ENCODE data around the gene MMEL1.

The MMEL1 gene

DNA sequence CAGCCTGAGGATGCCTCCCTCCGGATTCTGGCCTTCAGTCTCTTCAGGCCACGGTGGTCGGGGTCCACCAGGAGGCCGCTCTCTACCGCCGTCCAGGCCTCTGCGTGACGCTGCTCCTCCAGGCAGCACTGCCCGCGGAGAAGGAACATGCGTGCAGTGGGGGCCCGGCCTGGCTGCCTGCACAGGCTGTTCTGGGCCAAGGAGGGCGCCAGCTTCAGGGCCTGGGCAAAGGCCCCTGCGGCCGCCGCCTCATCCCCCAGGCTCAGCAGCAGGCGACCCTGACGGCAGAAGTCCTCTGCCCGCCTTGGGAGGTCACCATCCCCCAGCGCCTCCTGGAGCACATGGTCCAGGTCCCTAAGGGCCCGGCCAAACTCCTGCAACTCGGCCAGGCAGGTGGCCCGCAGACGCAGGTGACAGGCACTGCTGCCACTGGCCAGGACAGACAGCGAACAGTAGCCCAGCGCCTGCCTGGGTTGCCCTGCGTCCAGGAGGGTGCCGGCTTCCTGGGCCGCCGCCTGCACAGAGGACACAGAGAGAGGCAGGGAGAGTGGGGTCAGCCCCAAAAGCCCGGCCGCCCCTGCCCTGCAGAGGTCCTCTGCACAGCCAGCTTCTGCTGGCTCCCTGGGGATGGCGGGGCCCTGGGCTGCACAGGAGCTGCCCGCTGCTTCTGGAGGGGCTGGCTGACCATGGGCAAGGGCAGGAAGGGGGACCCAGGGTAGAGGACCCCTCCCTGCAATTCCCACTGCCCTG, 8.7 kb upstream of the MMEL1 start:
- no peak overlapping the region; the same call in 1 of the 2 replicates for H3K27ac ChIP-seq (ENCODE audit: extremely low read depth, low read depth, low read length)
- TF ChIP-seq ZIC2 (tag by site-specific recombination; IDR thresholded peaks at IDR 0.05) (0 out of 2 replicates have a peak, but pooled peaks have one; percentile 7), ZNF560 (tag by site-specific recombination; IDR thresholded peaks at IDR 0.05; ENCODE audit: borderline replicate concordance) (no peak), TCF7L2 (IDR thresholded peaks at IDR 0.05; ENCODE audit: borderline replicate concordance, low read depth, low read length) (no peak)
- CTCF ChIA-PET = no interaction called here
- POLR2A ChIA-PET = no interaction called here
- no peak overlapping the region for H3K4me3 ChIP-seq (ENCODE audit: low read depth, low read length)
- H3K9me3 ChIP-seq (ENCODE audit: control insufficient read depth, insufficient read depth, low read depth, low read length) = no peaks in the 10 kb centered on the region
- peaks cover 3% of the 10 kb centered on the region for H3K4me1 ChIP-seq (ENCODE audit: control insufficient read depth, insufficient read depth, low read length)
- no peaks in the 10 kb centered on the region for H3K36me3 ChIP-seq (ENCODE audit: control insufficient read depth in 2 of 2, insufficient read depth in 1 of 2, low read length in 2 of 2)

DNA sequence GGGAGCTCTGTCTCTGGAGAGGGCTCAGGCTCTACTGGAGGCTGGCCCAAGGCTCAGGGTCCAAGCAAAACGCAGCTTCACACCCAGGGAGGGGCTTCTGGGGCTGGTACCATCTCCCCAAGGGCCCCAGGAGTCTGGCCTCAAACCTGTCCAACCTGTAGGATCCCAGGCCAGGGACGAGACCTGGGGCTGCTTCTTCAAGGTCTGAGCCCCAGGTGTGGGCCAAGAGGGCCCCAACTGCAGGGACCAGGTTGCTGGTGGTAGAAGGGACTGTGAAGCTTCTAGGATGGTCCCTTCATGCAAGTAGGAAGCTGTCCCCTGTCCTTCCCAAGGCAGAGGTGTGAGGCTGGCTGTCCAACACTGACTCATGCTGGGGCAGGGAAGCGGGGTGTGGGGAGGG, 7.8 kb upstream of the MMEL1 start:
- peaks cover 3% of the 10 kb centered on the region for H3K4me1 ChIP-seq (ENCODE audit: control insufficient read depth, insufficient read depth, low read length)
- POLR2A ChIA-PET = interaction anchor here (1.8 kb wide), 1 partner anchor 55 kb away, joined by 4 read pairs; no protein-coding TSS in a partner anchor

DNA sequence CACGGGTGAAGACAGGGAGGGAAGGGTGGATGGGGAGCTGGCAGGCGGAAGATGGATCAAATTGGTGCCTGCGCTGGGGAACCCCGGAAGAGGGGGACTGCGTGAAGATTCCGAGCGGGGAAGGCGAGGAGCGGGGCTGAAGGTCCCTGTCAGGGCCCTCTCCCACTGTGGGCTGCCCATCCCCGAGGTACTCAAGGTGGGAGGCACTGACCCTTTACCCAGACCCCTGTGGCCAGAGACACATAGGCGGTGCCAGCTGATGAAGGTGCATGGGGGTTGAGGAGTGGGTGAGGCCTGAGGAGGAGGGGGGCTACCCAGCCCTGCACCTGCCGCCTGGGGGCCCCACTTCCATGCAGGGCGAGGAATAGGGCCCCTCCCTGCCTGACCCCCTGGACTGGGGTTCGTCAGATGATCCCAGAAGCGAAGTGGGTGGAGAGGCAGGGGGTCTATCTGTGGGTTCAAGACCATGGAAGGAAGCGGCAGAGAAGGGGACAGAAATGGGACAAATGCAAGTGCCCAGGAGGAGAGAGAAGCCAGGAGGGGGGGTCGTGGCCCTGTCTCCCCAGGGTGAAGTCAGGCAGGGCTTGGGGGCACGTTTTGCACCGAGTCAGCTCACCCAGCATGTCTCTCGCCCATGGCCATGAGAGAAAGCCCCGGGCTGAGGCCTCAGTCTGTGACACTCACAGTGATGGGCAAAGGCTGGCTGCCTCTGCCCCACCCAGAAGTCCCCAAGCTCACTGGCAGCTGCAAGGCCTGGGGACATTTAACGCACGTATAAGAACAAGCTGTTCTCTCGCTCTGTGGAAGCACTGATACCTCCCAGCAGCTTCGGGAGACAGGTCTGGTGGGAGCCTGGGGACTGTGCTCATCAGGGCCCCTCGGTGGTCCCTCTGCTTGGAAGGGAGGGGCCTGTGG, 7.0 kb upstream of the MMEL1 start:
- no peak overlapping the region for H3K4me3 ChIP-seq (ENCODE audit: low read depth, low read length)
- ChIA-PET CTCF (no interaction called here), POLR2A (interaction anchor here (1.8 kb wide), 1 partner anchor 54 kb away, joined by 4 read pairs; no protein-coding TSS in a partner anchor)
- no peak overlapping the region for H3K27ac ChIP-seq (ENCODE audit: extremely low read depth, low read depth, low read length)
- H3K4me1 ChIP-seq (ENCODE audit: control insufficient read depth, insufficient read depth, low read length) = peaks cover 3% of the 10 kb centered on the region
- no peaks in the 10 kb centered on the region for H3K36me3 ChIP-seq (ENCODE audit: control insufficient read depth in 2 of 2, insufficient read depth in 1 of 2, low read length in 2 of 2)
- TF ChIP-seq, protein P1, sequence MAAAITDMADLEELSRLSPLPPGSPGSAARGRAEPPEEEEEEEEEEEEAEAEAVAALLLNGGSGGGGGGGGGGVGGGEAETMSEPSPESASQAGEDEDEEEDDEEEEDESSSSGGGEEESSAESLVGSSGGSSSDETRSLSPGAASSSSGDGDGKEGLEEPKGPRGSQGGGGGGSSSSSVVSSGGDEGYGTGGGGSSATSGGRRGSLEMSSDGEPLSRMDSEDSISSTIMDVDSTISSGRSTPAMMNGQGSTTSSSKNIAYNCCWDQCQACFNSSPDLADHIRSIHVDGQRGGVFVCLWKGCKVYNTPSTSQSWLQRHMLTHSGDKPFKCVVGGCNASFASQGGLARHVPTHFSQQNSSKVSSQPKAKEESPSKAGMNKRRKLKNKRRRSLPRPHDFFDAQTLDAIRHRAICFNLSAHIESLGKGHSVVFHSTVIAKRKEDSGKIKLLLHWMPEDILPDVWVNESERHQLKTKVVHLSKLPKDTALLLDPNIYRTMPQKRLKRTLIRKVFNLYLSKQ (tag by site-specific recombination; IDR thresholded peaks at IDR 0.05; ENCODE audit: borderline replicate concordance) = no peak
- TF ChIP-seq KLF9 (tag by site-specific recombination; IDR thresholded peaks at IDR 0.05; ENCODE audit: low read depth) (no peak), GLIS2 (tag by site-specific recombination; IDR thresholded peaks at IDR 0.05) (0 out of 2 replicates have a peak, but pooled peaks have one; percentile 13)
- H3K9me3 ChIP-seq (ENCODE audit: control insufficient read depth, insufficient read depth, low read depth, low read length) = no peaks in the 10 kb centered on the region

More for the DNA sequence above, 7.8 kb upstream of the MMEL1 start:
- no peak overlapping the region for H3K27ac ChIP-seq (ENCODE audit: extremely low read depth, low read depth, low read length)
- H3K36me3 ChIP-seq (ENCODE audit: control insufficient read depth in 2 of 2, insufficient read depth in 1 of 2, low read length in 2 of 2) = no peaks in the 10 kb centered on the region
- no peak overlapping the region for H3K4me3 ChIP-seq (ENCODE audit: low read depth, low read length)
- CTCF ChIA-PET = no interaction called here
- H3K9me3 ChIP-seq (ENCODE audit: control insufficient read depth, insufficient read depth, low read depth, low read length) = no peaks in the 10 kb centered on the region
- TF ChIP-seq ZNF837 (tag by site-specific recombination; IDR thresholded peaks at IDR 0.05) (no peak), ZNF133 (tag by site-specific recombination; IDR thresholded peaks at IDR 0.05) (no peak), HOXD13 (CRISPR knock-in tag; IDR thresholded peaks at IDR 0.05; ENCODE audit: borderline replicate concordance) (no peak), ZNF473 (tag by site-specific recombination; IDR thresholded peaks at IDR 0.05) (no peak)

DNA sequence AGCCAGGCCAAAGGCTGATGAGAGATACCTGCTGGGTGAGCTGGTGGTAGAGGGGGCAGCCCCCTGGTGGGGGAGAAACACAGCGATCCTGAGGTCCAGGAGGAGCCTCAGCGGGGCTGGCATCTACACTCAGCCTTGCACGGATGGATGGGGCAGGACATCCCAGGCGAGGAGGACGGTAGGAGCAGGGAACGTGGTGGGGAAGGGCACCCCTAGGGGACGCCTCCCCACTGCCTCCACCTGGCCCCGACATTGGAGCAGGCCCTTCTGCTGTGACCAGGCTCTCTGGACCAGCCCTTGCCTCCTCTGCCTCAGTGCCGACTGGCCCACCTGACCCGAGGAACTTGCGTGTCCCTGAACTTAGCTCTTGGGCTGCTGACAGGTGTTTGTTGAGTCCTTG, 6.4 kb upstream of the MMEL1 start:
- H3K4me1 ChIP-seq (ENCODE audit: control insufficient read depth, insufficient read depth, low read length) = peaks cover 3% of the 10 kb centered on the region
- TF ChIP-seq, protein P2, sequence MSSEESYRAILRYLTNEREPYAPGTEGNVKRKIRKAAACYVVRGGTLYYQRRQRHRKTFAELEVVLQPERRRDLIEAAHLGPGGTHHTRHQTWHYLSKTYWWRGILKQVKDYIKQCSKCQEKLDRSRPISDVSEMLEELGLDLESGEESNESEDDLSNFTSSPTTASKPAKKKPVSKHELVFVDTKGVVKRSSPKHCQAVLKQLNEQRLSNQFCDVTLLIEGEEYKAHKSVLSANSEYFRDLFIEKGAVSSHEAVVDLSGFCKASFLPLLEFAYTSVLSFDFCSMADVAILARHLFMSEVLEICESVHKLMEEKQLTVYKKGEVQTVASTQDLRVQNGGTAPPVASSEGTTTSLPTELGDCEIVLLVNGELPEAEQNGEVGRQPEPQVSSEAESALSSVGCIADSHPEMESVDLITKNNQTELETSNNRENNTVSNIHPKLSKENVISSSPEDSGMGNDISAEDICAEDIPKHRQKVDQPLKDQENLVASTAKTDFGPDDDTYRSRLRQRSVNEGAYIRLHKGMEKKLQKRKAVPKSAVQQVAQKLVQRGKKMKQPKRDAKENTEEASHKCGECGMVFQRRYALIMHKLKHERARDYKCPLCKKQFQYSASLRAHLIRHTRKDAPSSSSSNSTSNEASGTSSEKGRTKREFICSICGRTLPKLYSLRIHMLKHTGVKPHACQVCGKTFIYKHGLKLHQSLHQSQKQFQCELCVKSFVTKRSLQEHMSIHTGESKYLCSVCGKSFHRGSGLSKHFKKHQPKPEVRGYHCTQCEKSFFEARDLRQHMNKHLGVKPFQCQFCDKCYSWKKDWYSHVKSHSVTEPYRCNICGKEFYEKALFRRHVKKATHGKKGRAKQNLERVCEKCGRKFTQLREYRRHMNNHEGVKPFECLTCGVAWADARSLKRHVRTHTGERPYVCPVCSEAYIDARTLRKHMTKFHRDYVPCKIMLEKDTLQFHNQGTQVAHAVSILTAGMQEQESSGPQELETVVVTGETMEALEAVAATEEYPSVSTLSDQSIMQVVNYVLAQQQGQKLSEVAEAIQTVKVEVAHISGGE (tag by site-specific recombination; conservative IDR thresholded peaks at IDR 0.05; ENCODE audit: low read depth) = no peak
- ChIA-PET CTCF (no interaction called here), POLR2A (interaction anchor here (1.0 to 1.8 kb wide), 2 partner anchors 22 to 53 kb away, joined by 4 read pairs; no protein-coding TSS in a partner anchor)
- H3K36me3 ChIP-seq (ENCODE audit: control insufficient read depth in 2 of 2, insufficient read depth in 1 of 2, low read length in 2 of 2) = no peaks in the 10 kb centered on the region
- no peaks in the 10 kb centered on the region for H3K9me3 ChIP-seq (ENCODE audit: control insufficient read depth, insufficient read depth, low read depth, low read length)
- no peak overlapping the region for H3K27ac ChIP-seq (ENCODE audit: extremely low read depth, low read depth, low read length)
- H3K4me3 ChIP-seq (ENCODE audit: low read depth, low read length) = no peak overlapping the region
